OCI-LY3 (cell line): ENCODE measurements around the gene ADAMTS16.

Experiments used
- H2AFZ ChIP-seq: fragments of 200-600, 300-600 bp; shearing (Covaris generic); 2 replicates; pipeline ENCODE4 v1.6.0; 2014; ENCODE audit warnings: antibody characterized with exemption, low read depth, low read length
- H3K27ac ChIP-seq: fragments of 200-600, 300-600 bp; sonication (generic); 2 replicates; pipeline ENCODE4 v1.5.1; 2014; ENCODE audit warnings: mild to moderate bottlenecking, low read length, moderate library complexity, mixed read lengths
- H3K27me3 ChIP-seq: fragments of 200-600, 300-600 bp; sonication (generic); 2 replicates; pipeline ENCODE4 v1.6.1; 2014; ENCODE audit warnings: low read depth, low read length, mixed read lengths
- H3K36me3 ChIP-seq: fragments of 200-600, 300-600 bp; sonication (generic); replicated peaks from 2 replicates; pipeline ENCODE3; 2014; ENCODE audit warnings: low read depth, low read length, mixed read lengths
- H3K4me1 ChIP-seq: fragments of 300-600, 200-600 bp; sonication (generic); 2 replicates; pipeline ENCODE4 v1.6.1; 2014; ENCODE audit warnings: low read length, mixed read lengths
- H3K4me2 ChIP-seq: fragments of 200-600, 300-600 bp; sonication (generic); 2 replicates; pipeline ENCODE4 v1.6.1; 2014; ENCODE audit warnings: low read length, mixed read lengths
- H3K4me3 ChIP-seq: fragments of 300-600, 200-600 bp; sonication (generic); 2 replicates; pipeline ENCODE4 v1.5.1; 2014; ENCODE audit warnings: antibody characterized with exemption, mild to moderate bottlenecking, low read length, moderate library complexity
- H3K79me2 ChIP-seq: fragments of 300-600, 200-600 bp; shearing (Covaris generic); 2 replicates; pipeline ENCODE4 v1.6.1; 2014; ENCODE audit warnings: mild to moderate bottlenecking, low read length, mixed read lengths
- H3K9ac ChIP-seq: fragments of 300-600, 200-600 bp; shearing (Covaris generic); 2 replicates; pipeline ENCODE4 v1.6.0; 2014; ENCODE audit warnings: mild to moderate bottlenecking, low read length, moderate library complexity
- H3K9me3 ChIP-seq: fragments of 200-600, 300-600 bp; shearing (Covaris generic); 2 replicates; pipeline ENCODE4 v1.6.1; 2014; ENCODE audit warnings: low read length, mixed read lengths; ENCODE audit not compliant: insufficient read depth
- H4K20me1 ChIP-seq: fragments of 200-600, 300-600 bp; sonication (generic); 2 replicates; pipeline ENCODE4 v1.6.1; 2016; ENCODE audit warnings: low read length, mixed read lengths; ENCODE audit not compliant: insufficient read depth
- EZH2phosphoT487 ChIP-seq: fragments of 200-600 bp; shearing (Covaris generic); IDR thresholded peaks from 2 replicates; pipeline ENCODE4 v1.6.1; 2018; ENCODE audit warnings: antibody characterized with exemption, mixed run types, low read depth
- TF ChIP-seq, protein P1 (sequence below): fragments of 200-600, 300-600 bp; sonication (generic); IDR thresholded peaks from 2 replicates; pipeline ENCODE4 v1.5.1; 2014; ENCODE audit warnings: antibody characterized with exemption, low read length, low read depth

The ADAMTS16 gene

DNA sequence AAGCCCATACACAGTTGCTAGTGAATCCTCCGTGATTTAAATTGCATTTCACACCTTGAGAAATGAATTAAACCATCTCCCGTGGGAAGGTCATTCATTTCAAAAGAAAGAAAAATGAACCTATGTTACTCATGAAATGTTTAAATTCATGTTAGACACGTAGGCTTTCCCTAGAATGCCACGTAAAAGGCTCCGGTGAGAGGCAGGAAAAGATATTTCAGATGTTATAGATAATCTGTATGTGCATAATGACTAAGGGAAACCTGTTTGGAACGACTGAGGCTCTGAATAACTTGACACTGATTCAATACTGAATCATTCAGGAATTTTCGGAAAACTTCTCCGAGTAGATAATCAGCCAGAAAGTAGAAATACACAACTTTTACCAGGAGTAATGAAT is 148.1 kb downstream of the ADAMTS16 start:
- Histone ChIP-seq H4K20me1 (no peaks in the 10 kb centered on the region), H3K27me3 (no peaks in the 10 kb centered on the region), H2AFZ (no peak overlapping the region), H3K9ac (no peak overlapping the region), H3K36me3 (no peaks in the 10 kb centered on the region), H3K4me3 (no peak overlapping the region), H3K79me2 (no peaks in the 10 kb centered on the region), H3K27ac (no peak overlapping the region), H3K4me2 (no peak overlapping the region), H3K9me3 (no peaks in the 10 kb centered on the region), H3K4me1 (no peaks in the 10 kb centered on the region; the same call in 1 of the 2 replicates)
- no peak for TF ChIP-seq EZH2phosphoT487
- TF ChIP-seq, protein P1, sequence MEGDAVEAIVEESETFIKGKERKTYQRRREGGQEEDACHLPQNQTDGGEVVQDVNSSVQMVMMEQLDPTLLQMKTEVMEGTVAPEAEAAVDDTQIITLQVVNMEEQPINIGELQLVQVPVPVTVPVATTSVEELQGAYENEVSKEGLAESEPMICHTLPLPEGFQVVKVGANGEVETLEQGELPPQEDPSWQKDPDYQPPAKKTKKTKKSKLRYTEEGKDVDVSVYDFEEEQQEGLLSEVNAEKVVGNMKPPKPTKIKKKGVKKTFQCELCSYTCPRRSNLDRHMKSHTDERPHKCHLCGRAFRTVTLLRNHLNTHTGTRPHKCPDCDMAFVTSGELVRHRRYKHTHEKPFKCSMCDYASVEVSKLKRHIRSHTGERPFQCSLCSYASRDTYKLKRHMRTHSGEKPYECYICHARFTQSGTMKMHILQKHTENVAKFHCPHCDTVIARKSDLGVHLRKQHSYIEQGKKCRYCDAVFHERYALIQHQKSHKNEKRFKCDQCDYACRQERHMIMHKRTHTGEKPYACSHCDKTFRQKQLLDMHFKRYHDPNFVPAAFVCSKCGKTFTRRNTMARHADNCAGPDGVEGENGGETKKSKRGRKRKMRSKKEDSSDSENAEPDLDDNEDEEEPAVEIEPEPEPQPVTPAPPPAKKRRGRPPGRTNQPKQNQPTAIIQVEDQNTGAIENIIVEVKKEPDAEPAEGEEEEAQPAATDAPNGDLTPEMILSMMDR = no peak

DNA sequence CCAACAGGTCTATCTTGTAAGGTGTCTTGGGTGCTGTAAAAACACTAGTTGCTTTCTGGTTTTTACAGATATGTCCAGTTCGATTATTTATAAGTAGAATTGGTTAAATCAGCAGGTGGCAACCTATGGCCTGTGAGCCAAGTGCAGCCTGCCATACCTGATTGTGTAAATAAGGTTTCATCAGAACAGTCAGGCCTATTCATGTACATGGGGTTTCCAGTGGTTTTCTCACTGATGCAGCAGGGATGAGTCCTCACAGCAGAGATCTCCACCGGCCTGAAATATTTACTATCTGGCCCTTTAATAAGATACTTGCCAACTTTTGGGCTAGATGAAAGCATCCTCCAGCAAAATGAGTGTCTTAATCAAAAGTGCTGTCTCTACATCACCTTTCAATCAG is 149.4 kb downstream of the ADAMTS16 start:
- Histone ChIP-seq H3K9ac (no peak overlapping the region), H4K20me1 (no peaks in the 10 kb centered on the region), H3K36me3 (no peaks in the 10 kb centered on the region), H3K79me2 (no peaks in the 10 kb centered on the region), H2AFZ (no peak overlapping the region), H3K27me3 (no peaks in the 10 kb centered on the region), H3K9me3 (no peaks in the 10 kb centered on the region), H3K4me2 (no peak overlapping the region), H3K27ac (no peak overlapping the region), H3K4me3 (no peak overlapping the region), H3K4me1 (no peaks in the 10 kb centered on the region)
- TF ChIP-seq EZH2phosphoT487 = no peak
- TF ChIP-seq, protein P1 = no peak

DNA sequence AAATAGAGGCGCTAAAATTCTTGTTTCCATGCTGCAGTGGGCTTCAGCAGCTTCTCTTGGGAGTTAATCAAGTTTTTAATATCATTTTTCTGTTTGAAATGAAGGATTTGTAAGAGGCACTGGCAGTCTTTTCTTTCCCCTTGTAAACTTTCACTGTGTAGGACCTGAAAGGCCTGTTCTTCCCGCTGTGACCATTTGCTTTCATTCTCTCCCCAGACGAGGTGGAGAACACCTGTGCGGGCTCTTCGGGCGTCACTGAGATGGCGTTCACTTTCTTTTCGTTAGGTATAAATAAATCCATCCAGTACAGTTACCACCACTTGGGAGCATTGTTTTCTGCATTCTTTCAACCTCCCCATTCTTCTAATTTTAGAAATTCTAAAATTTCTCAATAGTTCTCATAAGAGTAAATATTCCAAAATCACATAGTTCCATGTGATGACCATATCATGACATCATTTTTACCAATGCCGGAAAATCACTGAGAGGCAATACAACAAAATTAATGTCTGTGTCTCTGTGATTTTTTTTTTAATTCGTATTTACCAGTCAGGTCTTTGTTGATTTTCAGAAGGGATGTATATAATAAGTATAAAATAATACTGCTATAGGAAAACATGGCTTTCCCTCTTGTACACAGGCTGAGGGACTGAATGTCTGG is 150.7 kb downstream of the ADAMTS16 start:
- Histone ChIP-seq H3K9me3 (no peaks in the 10 kb centered on the region), H3K27ac (no peak overlapping the region), H3K4me3 (no peak overlapping the region), H3K9ac (no peak overlapping the region), H3K4me1 (no peaks in the 10 kb centered on the region), H3K79me2 (no peaks in the 10 kb centered on the region), H4K20me1 (no peaks in the 10 kb centered on the region), H3K4me2 (no peak overlapping the region), H2AFZ (no peak overlapping the region), H3K36me3 (no peaks in the 10 kb centered on the region), H3K27me3 (0 out of 2 replicates have a peak, but pooled peaks cover 5% of the 10 kb centered on the region)
- TF ChIP-seq EZH2phosphoT487 = no peak
- TF ChIP-seq, protein P1 = no peak

DNA sequence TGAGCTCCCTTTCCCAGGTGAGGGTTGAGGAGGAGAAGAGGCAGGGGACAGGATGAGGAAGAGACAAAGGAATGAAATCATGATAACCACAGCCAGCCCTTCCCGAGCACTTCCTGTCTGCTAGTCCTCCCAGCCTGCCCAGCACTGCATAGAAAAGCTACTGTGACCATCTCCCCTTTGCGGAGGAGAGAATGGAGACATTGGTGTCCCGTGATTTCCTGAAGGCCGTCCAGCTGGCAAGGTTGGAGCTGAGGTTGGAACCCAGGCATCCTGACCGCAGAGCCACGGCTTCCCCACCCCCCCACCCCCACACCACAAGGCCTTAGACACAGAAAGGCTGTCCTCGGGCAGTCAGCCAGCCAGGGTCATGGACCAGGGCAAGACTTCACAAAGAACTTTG is 151.2 kb downstream of the ADAMTS16 start:
- Histone ChIP-seq H3K9ac (no peak overlapping the region), H3K4me3 (no peak overlapping the region), H2AFZ (no peak overlapping the region), H3K36me3 (no peaks in the 10 kb centered on the region), H3K79me2 (no peaks in the 10 kb centered on the region), H3K4me1 (no peaks in the 10 kb centered on the region), H3K27me3 (peaks cover 5% of the 10 kb centered on the region; the same call in 1 of the 2 replicates), H4K20me1 (no peaks in the 10 kb centered on the region), H3K9me3 (no peaks in the 10 kb centered on the region), H3K27ac (no peak overlapping the region), H3K4me2 (no peak overlapping the region)
- TF ChIP-seq EZH2phosphoT487 = no peak
- TF ChIP-seq, protein P1 = no peak
